Measurements from ENCODE around the gene UBE2G2.

The UBE2G2 gene

GRCh38 chr21:44789880-44790279 is 11.7 kb downstream of the UBE2G2 start:
- no peak for DNase-seq (ENCODE audit: extremely low read depth, insufficient read length)
- no peaks in the 10 kb centered on the region for H3K27me3 ChIP-seq (replicated peaks; ENCODE audit: control insufficient read depth, insufficient read depth, low read length)
- H3K4me3 ChIP-seq (replicated peaks; ENCODE audit: low read depth, low read length), result no peak overlapping the region
- TF ChIP-seq, protein P1, sequence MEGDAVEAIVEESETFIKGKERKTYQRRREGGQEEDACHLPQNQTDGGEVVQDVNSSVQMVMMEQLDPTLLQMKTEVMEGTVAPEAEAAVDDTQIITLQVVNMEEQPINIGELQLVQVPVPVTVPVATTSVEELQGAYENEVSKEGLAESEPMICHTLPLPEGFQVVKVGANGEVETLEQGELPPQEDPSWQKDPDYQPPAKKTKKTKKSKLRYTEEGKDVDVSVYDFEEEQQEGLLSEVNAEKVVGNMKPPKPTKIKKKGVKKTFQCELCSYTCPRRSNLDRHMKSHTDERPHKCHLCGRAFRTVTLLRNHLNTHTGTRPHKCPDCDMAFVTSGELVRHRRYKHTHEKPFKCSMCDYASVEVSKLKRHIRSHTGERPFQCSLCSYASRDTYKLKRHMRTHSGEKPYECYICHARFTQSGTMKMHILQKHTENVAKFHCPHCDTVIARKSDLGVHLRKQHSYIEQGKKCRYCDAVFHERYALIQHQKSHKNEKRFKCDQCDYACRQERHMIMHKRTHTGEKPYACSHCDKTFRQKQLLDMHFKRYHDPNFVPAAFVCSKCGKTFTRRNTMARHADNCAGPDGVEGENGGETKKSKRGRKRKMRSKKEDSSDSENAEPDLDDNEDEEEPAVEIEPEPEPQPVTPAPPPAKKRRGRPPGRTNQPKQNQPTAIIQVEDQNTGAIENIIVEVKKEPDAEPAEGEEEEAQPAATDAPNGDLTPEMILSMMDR (IDR thresholded peaks at IDR 0.05; ENCODE audit: insufficient read depth, low read length, poor library complexity, severe bottlenecking), result no peak
- H3K36me3 ChIP-seq (ENCODE audit: control insufficient read depth, insufficient read depth, low read length), result peaks cover 2% of the 10 kb centered on the region

DNA sequence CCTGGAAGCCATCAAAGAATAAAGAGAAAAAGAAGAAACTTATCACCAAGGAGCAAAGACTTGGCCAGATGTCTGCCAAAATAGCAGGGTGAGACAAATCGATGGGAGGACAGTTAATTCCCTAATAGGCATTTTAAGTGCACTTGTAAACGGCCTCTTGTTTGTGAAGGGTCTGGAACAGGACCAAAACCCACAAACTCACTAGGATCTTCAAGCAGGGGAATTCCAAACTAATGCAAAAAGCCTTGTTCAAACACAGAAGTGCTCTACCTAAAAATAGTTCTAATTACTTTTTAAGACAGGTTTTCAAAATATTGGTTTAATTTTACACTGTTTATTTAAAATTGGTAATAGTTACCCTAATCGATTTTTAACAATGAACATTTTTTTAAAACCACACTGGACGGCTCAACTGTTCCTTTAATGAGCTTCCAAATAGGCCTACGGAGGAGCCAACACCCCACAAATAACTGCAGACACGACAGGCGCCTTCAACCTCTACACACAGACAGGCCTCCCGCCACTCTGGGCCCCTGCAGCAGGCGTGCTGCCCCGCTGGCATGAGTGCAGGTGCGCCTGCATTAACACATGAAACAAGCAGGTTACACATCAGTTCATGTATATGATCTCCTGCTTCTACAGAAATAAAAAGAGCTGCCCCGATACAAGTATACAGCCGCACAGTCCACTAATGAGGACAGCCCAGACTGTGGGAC is 15.8 kb downstream of the UBE2G2 start:
- no peak for DNase-seq (ENCODE audit: extremely low read depth, insufficient read length)
- TF ChIP-seq, protein P1 (IDR thresholded peaks at IDR 0.05; ENCODE audit: insufficient read depth, low read length, poor library complexity, severe bottlenecking), result no peak
- Histone ChIP-seq H3K36me3 (ENCODE audit: control insufficient read depth, insufficient read depth, low read length) (peaks cover 3% of the 10 kb centered on the region), H3K4me3 (replicated peaks; ENCODE audit: low read depth, low read length) (no peak overlapping the region), H3K27me3 (replicated peaks; ENCODE audit: control insufficient read depth, insufficient read depth, low read length) (no peaks in the 10 kb centered on the region)

- no peak overlapping the region for H3K4me3 ChIP-seq (replicated peaks; ENCODE audit: low read depth, low read length)
- DNase-seq (ENCODE audit: extremely low read depth, insufficient read length), result no peak
- TF ChIP-seq, protein P1 (IDR thresholded peaks at IDR 0.05; ENCODE audit: insufficient read depth, low read length, poor library complexity, severe bottlenecking), result no peak
- no peaks in the 10 kb centered on the region for H3K27me3 ChIP-seq (replicated peaks; ENCODE audit: control insufficient read depth, insufficient read depth, low read length)
- peaks cover 5% of the 10 kb centered on the region for H3K36me3 ChIP-seq (ENCODE audit: control insufficient read depth, insufficient read depth, low read length)
Measured at GRCh38 chr21:44784810-44785209, 16.8 kb downstream of the UBE2G2 start.

DNA sequence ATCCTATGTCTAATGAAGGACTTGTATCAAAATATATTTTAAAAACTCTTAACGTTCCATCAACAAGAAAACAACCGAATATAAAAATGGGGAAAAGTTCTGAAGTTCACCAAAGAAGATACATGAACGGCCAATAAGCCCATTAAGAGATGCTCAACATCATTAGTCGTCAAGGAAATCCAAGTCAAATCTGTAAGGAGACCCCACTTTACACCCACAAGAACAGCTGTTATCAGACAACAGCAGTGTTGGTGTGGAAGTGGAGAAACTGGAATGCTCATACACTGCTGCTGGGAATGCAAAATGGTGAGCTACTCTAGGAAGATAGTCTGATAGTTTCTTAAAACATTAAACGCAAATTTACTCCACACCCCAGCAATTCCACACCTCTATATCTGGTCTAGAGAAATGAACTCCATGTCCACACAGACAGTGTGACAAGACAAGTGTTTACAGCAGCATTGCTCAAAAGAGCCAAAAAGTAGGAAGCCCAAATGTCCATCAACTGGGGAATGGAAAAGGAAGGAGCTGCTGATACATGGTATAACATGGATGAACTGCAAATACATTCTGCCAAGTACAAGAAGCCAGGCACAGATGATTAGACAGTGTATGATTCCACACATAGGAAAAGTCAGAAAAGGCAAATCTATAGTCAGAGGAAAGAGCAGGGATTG is 18.5 kb downstream of the UBE2G2 start:
- TF ChIP-seq, protein P1 (IDR thresholded peaks at IDR 0.05; ENCODE audit: insufficient read depth, low read length, poor library complexity, severe bottlenecking), result no peak
- DNase-seq (ENCODE audit: extremely low read depth, insufficient read length), result no peak
- Histone ChIP-seq H3K36me3 (ENCODE audit: control insufficient read depth, insufficient read depth, low read length) (peaks cover 8% of the 10 kb centered on the region), H3K4me3 (replicated peaks; ENCODE audit: low read depth, low read length) (no peak overlapping the region), H3K27me3 (replicated peaks; ENCODE audit: control insufficient read depth, insufficient read depth, low read length) (no peaks in the 10 kb centered on the region)

DNA sequence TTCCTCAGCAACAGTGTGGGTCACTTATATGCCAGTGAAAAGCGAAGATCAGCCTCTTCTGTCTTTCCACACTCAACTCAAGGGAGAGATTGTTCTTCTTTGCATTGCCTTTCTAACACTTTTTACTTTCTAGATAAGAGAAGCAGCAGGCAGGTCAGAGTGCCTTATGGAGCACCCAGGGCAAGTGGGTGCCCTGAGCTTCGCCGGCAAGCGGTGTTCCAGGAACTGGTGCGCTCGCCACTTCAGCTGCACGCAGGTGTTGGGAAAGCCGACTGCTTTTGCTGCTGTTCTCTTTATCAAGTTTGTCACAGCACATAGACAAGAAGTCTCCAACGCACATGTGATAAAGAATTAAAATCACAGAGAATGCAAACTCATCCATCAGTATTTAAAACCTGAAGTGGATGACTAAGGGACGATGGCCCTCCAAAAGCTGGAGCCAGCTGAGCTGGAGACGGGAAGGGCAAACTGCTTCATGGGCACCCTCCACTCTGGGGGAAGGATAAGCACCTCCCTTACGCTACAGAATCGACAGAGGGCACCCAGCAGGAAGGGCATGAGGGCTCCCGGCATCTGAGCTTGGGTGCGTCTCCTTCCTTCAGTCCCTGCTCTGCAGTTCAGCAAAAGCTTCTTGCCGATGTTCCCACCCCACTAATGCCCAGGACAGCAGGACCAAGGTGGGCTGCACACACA is 20.7 kb downstream of the UBE2G2 start:
- DNase-seq (ENCODE audit: extremely low read depth, insufficient read length), result no peak
- TF ChIP-seq, protein P1 (IDR thresholded peaks at IDR 0.05; ENCODE audit: insufficient read depth, low read length, poor library complexity, severe bottlenecking), result no peak
- H3K4me3 ChIP-seq (replicated peaks; ENCODE audit: low read depth, low read length), result no peak overlapping the region
- peaks cover 8% of the 10 kb centered on the region for H3K36me3 ChIP-seq (ENCODE audit: control insufficient read depth, insufficient read depth, low read length)
- no peaks in the 10 kb centered on the region for H3K27me3 ChIP-seq (replicated peaks; ENCODE audit: control insufficient read depth, insufficient read depth, low read length)

Data from GM06990 (cell line).